HG03025 (cell line): ENCODE results near the gene COQ10A.
"Not testable (repeated sequence)": the region's sequence is repeated elsewhere in the genome, so short reads cannot be mapped to it uniquely, and the experiment has no call there.

Experiments
- ATAC-seq: cut with Tn5 transposase; IDR thresholded peaks from one replicate; pipeline ENCODE4 v1.9.1; 2021; ENCODE audit warnings: mild to moderate bottlenecking, moderate library complexity; ENCODE audit not compliant: unreplicated experiment, low FRiP score

The COQ10A gene

GRCh38 chr12:56242986-56243385 lies 23.8 kb upstream of the COQ10A start:
- no peak for ATAC-seq

DNA sequence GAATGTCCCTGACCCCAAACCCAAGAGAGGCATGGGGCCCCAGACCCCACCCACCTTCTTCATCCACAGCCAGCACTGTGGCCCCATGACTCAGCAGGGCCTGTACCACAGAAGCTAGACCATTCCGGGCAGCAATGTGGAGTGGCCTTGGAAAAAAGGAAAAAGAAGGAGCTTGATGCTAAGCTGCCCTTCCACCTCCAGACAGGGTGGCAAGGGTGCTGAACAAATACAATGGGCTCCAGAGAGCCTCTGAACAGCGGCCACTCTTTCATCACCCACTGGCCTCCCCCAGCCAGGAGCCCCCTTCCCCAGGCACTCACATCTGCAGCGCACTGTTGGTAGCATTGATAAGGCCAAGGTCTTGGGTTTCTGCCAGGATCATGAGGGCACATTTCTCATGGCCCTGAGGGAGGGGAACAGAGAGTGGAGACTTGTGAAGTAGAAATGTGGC lies 23.0 kb upstream of the COQ10A start:
- ATAC-seq, result no peak

GRCh38 chr12:56244494-56244893 lies 22.2 kb upstream of the COQ10A start:
- no peak for ATAC-seq

DNA sequence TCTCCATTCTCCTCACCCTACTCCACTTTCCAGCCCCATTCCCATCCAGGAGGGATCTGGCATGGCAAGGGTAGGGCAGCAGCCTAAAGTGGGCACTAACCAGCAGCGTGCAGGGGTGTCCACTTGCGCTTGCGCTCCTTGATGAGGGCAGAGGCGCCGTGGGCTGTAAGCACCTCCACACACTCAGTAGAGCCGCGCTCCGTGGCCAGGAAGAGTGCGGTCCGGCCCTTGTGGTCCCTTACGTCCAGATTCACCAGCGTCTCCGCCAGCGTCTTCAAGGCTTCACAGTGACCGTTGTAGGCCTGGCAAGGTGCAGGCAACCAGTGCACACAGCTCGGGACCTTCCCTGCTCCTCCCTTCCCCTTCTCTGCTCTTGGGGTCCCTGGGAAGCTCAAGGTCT lies 18.8 kb upstream of the COQ10A start:
- ATAC-seq, result no peak

- ATAC-seq, result no peak
Observed at GRCh38 chr12:56248711-56249110, 18.0 kb upstream of the COQ10A start.

- no peak for ATAC-seq
Observed at GRCh38 chr12:56252649-56253048, 14.1 kb upstream of the COQ10A start.

DNA sequence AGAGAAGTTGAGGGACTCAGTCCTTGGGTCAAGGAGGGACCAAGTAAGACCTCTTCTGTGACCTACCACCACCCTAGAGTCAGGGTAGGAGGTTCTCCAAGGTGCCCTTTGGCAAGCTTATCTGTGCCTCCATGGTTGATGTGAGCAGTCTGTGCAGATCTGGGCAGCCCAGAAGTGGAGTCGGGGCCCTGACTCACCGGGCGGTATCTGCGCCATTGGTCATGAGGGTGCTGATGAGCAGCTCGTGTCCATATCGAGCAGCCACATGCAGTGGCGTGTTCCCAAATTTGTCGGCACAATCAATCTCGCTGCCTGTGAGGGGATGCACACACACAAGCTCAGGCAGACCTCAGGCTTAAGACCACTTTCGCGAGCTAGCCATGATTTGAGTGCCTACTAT lies 13.7 kb upstream of the COQ10A start:
- no peak for ATAC-seq

DNA sequence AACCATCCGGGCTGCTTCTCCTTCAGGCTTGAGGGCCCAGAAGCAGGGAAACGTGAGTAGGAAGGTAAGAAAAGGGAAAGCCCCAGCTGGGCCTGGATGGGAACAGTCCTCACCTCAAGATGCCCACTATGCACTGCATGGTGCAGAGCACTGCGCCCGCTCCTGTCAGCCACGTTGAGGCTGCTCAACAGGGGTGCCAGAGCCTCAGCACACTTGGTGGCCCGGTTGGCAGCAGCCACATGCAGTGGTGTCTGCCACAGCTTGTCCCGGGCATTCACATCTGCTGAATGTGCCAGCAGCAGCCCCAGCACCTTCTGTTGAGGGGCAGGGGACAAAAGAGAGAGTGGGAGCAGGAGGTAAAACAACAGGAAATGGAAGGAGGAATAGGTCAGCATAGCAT lies 11.1 kb upstream of the COQ10A start:
- no peak for ATAC-seq

DNA sequence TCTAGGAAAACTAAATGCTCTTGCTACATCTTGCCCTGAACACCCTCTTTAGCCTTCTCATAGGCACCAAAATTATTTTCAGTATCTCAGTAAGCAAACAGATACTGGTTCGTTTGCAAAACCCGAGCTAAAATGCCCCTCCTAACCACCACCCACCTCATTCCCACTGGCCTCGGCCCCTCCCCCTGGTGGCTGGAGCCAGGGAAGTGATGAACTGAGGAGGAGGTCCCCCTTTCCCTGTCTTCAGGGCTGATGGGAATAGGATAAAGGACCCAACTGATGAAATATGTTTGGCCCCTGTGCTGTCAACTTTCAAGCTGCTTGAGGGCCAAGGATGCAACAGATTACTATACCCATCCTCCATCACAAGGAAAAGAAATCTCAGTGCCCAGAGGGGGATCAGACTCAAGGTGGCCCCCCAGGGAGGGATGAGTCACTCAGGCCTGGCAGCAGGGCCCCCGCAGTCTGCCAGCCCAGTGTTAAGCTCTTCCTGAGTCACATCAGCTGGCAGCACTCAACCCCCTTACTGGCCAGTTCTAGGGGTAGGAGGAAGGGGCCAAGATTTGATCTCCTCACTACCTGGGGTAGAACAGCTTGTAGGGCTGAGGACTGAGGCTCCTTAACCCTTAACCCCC lies 10.3 kb upstream of the COQ10A start:
- no peak for ATAC-seq

GRCh38 chr12:56257071-56257470 lies 9.7 kb upstream of the COQ10A start:
- no peak for ATAC-seq

DNA sequence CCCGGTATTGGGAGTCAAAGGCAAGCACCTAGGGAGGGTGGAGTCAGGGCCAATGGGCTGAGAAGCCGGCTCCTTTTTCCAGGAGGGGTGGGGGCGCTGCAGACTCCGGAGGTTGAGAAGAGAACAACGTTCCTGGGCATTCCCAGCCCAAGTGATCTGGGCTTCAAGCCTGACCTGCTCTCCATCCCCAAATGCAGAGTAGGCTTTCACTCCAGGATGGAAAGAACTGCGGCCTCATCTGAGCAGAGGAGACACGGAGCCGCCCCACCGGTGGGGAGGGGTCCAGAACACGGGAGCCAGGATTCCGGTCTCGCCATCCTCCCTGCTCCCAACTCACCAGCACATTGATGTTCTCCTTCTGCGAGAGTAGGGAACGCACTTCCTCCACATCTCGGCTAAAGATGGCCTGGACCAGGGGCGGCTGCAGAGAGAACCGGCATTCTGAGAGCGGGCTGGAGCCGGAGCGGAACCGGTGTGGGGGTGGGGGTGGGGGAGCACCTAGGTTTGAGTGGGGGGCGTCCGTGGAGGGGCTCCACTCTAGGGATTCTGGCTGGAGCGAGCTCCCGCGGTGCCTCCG lies 9.2 kb upstream of the COQ10A start:
- no peak for ATAC-seq

GRCh38 chr12:56258068-56258819 lies 8.5 kb upstream of the COQ10A start, which contains the start of gene ANKRD52:
Gene ANKRD52, minus strand, starts transcription at chr12:56258384. Its CDS starts 115 bp downstream, at chr12:56258269.
- peak; percentile 68 for ATAC-seq

DNA sequence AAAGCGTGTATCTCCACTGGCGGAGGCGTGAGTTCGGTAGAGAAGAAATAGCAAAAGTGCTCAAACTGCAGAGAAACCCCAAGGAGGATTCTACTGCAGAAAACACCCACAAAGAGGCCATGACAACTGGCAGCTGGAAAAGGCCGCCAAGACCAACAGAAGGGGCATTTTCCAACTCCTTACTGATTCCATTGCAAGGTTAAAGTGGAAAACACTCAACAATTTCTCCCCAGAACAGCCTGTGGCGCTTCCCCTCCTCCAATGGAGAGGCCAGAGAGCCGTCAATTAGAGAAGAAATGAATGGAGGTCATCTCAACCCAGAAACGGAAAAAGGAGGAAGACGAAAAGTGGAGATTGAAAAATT lies 7.9 kb upstream of the COQ10A start:
- no peak for ATAC-seq

GRCh38 chr12:56260380-56260779 lies 6.4 kb upstream of the COQ10A start:
- no peak for ATAC-seq

GRCh38 chr12:56260921-56261320 lies 5.8 kb upstream of the COQ10A start:
- no peak for ATAC-seq

GRCh38 chr12:56261503-56262232 lies 5.1 kb upstream of the COQ10A start:
- no peak for ATAC-seq

DNA sequence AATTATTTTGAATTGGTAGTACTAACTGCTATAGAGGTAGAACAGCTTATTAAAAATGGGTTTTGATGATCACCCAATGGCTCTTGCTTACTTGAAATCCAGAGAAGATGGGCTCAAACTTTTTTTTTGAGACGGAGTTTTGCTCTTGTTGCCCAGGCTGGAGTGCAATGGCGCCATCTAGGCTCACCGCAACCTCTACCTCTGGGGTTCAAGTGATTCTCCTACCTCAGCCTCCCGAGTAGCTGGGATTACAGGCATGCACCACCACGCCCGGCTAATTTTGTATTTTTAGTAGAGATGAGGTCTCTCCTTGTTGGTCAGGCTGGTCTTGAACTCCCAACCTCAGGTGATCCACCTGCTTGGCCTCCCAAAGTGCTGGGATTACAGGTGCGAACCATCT lies 3.8 kb upstream of the COQ10A start:
- not testable (repeated sequence) for ATAC-seq

DNA sequence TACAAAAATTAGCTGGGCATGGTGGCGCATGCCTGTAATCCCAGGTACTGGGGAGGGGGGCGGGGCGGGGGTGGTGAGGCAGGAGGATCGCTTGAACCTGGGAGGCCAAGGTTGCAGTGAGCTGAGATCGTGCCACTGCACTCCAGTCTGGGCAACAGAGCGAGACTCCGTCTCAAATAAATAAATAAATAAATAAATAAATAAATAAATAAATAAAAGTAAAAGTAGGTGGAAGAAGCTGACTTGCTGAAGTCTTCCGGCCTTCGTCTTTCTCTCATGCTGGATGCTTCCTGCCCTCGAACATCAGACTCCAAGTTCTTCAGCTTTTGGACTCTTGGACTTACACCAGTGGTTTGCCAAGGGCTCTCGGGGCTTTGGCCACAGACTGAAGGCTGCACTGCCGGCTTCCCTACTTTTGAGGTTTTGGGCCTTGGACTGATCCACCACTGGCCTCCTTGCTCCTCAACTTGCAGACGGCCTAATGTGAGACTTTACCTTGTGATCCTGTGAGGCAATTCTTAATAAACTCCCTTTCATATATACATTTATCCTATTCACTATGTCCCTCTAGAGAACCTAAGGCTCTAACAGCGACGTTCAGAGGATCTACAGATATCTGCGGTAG lies 562 bp upstream of the COQ10A start:
- ATAC-seq, result not testable (repeated sequence)

DNA sequence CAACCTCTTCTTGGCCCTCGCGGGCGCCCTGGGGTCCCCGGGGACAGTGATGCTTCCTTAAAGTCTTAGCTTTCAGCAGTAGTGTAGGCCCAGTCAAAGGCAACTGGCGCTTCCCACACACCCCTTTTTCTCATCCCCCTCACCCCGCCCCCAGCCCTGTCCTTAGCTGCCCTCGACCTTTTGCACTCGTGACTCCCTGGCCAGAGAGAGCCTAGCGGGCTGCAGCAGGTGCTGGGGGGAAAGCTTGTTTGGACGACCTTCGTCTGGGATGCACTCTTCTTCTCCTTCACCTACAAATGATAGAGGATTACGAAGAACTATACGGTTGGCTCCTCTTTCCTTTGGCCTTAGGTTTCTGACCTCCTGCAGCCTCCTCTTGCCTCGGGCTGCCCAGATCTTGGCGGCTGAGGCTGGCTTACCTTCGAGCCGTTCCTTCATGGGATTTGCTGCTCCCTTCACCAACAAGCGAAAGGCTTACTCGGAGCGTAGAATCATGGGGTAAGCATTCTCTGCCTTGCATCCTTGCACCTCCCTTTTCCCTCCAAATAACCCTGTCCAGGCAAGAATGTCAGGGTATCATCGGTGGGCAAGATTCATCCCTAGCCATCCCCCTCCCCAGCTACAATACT lies 815 bp downstream of the COQ10A start:
- peak; percentile 21 for ATAC-seq

GRCh38 chr12:56271031-56271430 lies 4.3 kb downstream of the COQ10A start:
- no peak for ATAC-seq
